Ascending aorta (tissue), 2 donors: ENCODE measurements around the gene PTGES2. TPM values are rescaled to one million over a fixed set of nuclear protein-coding genes. Genes with fewer than 3 reads are reported as not detected.

Experiments used
- DNase-seq, 2 donors: peaks; one replicate each; pipeline ENCODE4 v3.0.0-alpha.2; 2019; ENCODE audit warnings: low spot score in 2 of 2
- H3K27ac ChIP-seq, 2 donors: fragments of 200-600 bp; sonication (generic); one replicate each; pipeline ENCODE4 v1.5.1; 2016 to 2017; ENCODE audit warnings: mild to moderate bottlenecking in 1 of 2
- H3K27me3 ChIP-seq: fragments of 200-600 bp; sonication (generic); one replicate; pipeline ENCODE4 v1.5.1; 2017
- H3K36me3 ChIP-seq, 2 donors: fragments of 200-600 bp; sonication (generic); one replicate each; pipeline ENCODE4 v1.5.1; 2016
- H3K4me1 ChIP-seq, 2 donors: fragments of 200-600 bp; sonication (generic); one replicate each; pipeline ENCODE4 v1.5.1; 2016 to 2017; ENCODE audit warnings: mild to moderate bottlenecking in 1 of 2
- H3K4me3 ChIP-seq, 2 donors: fragments of 200-600 bp; sonication (generic); one replicate each; pipeline ENCODE4 v1.5.1; 2016 to 2017; ENCODE audit warnings: mild to moderate bottlenecking in 1 of 2
- H3K9me3 ChIP-seq, 2 donors: fragments of 200-600 bp; sonication (generic); one replicate each; pipeline ENCODE4 v1.5.1; 2016
- intact Hi-C: fragments of 100-400 bp; cut with DNase I; formaldehyde crosslinking; loops from one replicate; pipeline ENCODE4 v1.15.1; 2023
- total RNA-seq: library from RNA; depleted of rRNA; stranded (reverse); fragments of >200 nt; gene quantifications from one replicate; pipeline ENCODE4 v1.1.0, GENCODE V29; 2016
- TF ChIP-seq, protein P1 (sequence below), 3 experiments: fragments of 200-600 bp in 2 of 3; fragments of 450-650 bp in 1 of 3; sonication (generic) in 2 of 3; IDR thresholded peaks; one replicate each; pipeline ENCODE4 v1.5.1; 2016 to 2019; ENCODE audit warnings: antibody characterized with exemption in 3 of 3, mild to moderate bottlenecking in 1 of 3, moderate library complexity in 1 of 3

PTGES2 gene
- total RNA-seq, 1 donor from 2014 or later = 97.2 TPM

DNA sequence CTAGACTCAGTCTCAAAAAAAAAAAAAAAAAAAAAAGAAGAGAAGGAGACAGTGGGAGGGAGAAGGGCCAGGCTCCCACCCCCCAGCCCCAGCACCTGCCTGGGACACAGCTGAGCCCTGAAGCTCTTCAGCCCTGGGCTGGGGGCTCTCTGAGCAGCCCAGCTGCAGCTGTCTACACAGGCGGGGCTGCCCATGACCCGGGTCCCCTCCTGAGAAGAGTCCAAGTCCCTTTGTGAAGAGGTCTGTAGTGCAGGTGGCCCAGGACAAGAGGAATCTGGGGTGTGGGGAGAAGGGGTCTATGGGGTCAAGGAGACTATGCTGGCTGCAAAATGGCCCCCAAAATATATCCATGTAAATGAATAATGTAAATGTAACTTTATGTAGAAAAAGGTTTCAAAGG, 15.1 kb upstream of the PTGES2 start:
- TF ChIP-seq, protein P1, sequence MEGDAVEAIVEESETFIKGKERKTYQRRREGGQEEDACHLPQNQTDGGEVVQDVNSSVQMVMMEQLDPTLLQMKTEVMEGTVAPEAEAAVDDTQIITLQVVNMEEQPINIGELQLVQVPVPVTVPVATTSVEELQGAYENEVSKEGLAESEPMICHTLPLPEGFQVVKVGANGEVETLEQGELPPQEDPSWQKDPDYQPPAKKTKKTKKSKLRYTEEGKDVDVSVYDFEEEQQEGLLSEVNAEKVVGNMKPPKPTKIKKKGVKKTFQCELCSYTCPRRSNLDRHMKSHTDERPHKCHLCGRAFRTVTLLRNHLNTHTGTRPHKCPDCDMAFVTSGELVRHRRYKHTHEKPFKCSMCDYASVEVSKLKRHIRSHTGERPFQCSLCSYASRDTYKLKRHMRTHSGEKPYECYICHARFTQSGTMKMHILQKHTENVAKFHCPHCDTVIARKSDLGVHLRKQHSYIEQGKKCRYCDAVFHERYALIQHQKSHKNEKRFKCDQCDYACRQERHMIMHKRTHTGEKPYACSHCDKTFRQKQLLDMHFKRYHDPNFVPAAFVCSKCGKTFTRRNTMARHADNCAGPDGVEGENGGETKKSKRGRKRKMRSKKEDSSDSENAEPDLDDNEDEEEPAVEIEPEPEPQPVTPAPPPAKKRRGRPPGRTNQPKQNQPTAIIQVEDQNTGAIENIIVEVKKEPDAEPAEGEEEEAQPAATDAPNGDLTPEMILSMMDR (IDR thresholded peaks at IDR 0.05) = no peak
- Histone ChIP-seq H3K36me3 (no peaks in the 10 kb centered on the region), H3K27ac (no peak overlapping the region), H3K4me1 (no peaks in the 10 kb centered on the region), H3K27me3 (no peaks in the 10 kb centered on the region), H3K4me3 (no peak overlapping the region), H3K9me3 (no peaks in the 10 kb centered on the region)
- intact Hi-C loops = no loop called here
- DNase-seq = no peak

DNA sequence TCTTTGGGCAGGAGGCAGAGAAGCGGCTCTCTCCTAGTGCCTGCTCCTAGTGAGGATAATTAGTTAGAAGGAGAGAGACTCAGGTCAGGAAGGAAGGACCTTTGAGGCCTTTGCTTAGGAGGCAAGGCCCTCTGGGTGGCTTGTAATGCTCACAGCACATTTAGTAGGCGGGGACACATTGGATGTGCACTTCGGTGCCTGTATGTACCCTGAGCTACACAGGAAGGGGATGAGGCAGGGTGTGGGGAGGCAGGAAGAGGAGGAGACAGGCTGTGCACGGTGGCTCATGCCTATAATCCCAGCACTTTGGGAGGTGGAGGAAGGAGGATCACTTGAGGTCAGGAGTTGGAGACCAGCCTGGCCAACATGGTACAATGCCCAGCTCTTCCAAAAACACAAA, 14.5 kb upstream of the PTGES2 start:
- H3K27ac ChIP-seq = no peak overlapping the region
- H3K4me3 ChIP-seq = no peak overlapping the region
- no peaks in the 10 kb centered on the region for H3K4me1 ChIP-seq
- no peaks in the 10 kb centered on the region for H3K36me3 ChIP-seq
- no peak for DNase-seq
- intact Hi-C loops = no loop called here
- no peaks in the 10 kb centered on the region for H3K9me3 ChIP-seq
- TF ChIP-seq, protein P1 (IDR thresholded peaks at IDR 0.05) = no peak
- H3K27me3 ChIP-seq = no peaks in the 10 kb centered on the region

DNA sequence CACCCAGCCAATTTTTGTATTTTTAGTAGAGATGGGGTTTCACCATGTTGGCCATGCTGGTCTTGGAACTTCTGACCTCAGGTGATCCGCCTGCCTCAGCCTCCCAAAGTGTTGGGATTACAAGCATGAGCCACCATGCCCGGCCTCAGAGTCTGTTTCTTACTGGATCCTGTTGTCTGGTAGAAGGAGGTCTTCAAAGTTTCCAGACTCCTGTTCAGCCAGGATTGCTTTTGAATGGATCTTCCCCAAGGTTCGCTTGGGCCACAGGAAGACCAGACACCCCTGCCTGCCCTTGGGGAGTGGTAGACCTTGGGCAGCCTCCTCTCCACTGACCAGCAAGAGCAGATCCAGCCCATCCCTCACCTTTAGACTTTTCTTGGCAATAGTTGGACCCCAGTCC, 14.1 kb upstream of the PTGES2 start:
- Histone ChIP-seq H3K36me3 (no peaks in the 10 kb centered on the region), H3K4me1 (no peaks in the 10 kb centered on the region), H3K4me3 (no peak overlapping the region), H3K27ac (no peak overlapping the region), H3K27me3 (no peaks in the 10 kb centered on the region), H3K9me3 (no peaks in the 10 kb centered on the region)
- TF ChIP-seq, protein P1 (IDR thresholded peaks at IDR 0.05) = no peak
- no peak for DNase-seq
- intact Hi-C loops = no loop called here

DNA sequence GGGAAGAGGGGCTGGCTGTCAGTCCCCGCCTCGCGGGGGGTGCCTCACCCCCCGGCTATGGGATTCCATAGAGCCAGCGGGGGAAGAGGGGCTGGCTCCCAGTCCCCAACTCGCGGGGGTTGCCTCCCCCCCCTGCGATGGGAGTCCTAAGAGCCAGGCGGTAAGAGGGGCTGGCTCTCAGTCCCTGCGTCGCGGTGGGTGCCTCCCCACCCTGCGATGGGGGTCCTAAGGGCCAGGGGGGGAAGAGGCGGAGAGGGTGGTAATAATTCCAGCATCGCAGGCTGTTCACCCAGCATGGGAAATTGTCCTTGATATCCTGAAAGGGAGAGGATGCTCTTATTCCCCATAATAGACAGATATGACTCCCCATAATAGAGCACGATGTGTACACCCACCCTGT, 12.1 kb upstream of the PTGES2 start:
- Histone ChIP-seq H3K27me3 (no peaks in the 10 kb centered on the region), H3K27ac (no peak overlapping the region), H3K4me3 (no peak overlapping the region), H3K9me3 (no peaks in the 10 kb centered on the region), H3K4me1 (no peaks in the 10 kb centered on the region), H3K36me3 (no peaks in the 10 kb centered on the region)
- TF ChIP-seq, protein P1 (IDR thresholded peaks at IDR 0.05) = no peak
- no peak for DNase-seq
- intact Hi-C loops = no loop called here

DNA sequence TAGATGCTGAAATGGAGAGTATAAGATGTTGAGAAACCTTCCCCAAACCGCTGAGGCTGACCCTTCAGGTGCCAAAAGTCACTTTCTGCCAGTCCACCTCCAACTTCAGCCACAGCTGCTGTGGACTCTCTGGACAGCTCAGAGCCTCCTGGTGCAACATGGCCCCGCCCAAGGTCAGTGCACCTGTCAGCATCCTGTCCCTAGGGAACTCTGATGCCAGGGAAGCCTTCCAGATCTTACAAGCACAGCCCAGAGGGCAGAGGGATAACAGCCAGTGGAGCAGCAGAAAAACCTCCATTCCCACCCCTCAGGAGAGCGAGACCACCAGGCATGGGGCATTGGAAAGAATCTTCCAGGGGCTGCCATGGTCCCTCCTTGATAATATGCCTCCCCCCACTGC, 10.5 kb upstream of the PTGES2 start:
- intact Hi-C loops = no loop called here
- TF ChIP-seq, protein P1 (IDR thresholded peaks at IDR 0.05) = no peak
- H3K27me3 ChIP-seq = no peaks in the 10 kb centered on the region
- H3K4me1 ChIP-seq = no peaks in the 10 kb centered on the region
- H3K4me3 ChIP-seq = no peak overlapping the region
- H3K36me3 ChIP-seq = no peaks in the 10 kb centered on the region
- no peaks in the 10 kb centered on the region for H3K9me3 ChIP-seq
- H3K27ac ChIP-seq = no peak overlapping the region
- no peak for DNase-seq
